Left ventricle myocardium inferior (tissue), 1 donor: ENCODE measurements around the gene LRTM2. TPM values are rescaled to one million over a fixed set of nuclear protein-coding genes. Genes with fewer than 3 reads are reported as not detected.

Source experiments
- DNase-seq: peaks from one replicate; pipeline ENCODE4 v3.0.0-alpha.2; 2020
- H3K27ac ChIP-seq: fragments of 200-600 bp; replicated peaks from 2 replicates; pipeline ENCODE4 v1.8.0; 2021
- H3K27me3 ChIP-seq: fragments of 200-600 bp; 2 replicates; pipeline ENCODE4 v1.8.0; 2021; ENCODE audit warnings: low read depth
- H3K36me3 ChIP-seq: fragments of 200-600 bp; 2 replicates; pipeline ENCODE4 v1.8.0; 2021
- H3K4me1 ChIP-seq: fragments of 200-600 bp; 2 replicates; pipeline ENCODE4 v1.8.0; 2021
- H3K4me3 ChIP-seq: fragments of 200-600 bp; 2 replicates; pipeline ENCODE4 v1.8.0; 2021; ENCODE audit warnings: mild to moderate bottlenecking, moderate library complexity
- H3K9me3 ChIP-seq: fragments of 200-600 bp; replicated peaks from 2 replicates; pipeline ENCODE4 v1.8.0; 2021
- CTCF ChIP-seq: fragments of 200-600 bp; IDR thresholded peaks from 2 replicates; pipeline ENCODE4 v1.8.0; 2021; ENCODE audit warnings: antibody characterized with exemption, mild to moderate bottlenecking, borderline replicate concordance
- intact Hi-C: fragments of 100-400 bp; cut with micrococcal nuclease; formaldehyde crosslinking; loops from one replicate; pipeline ENCODE4 v1.11.0; 2022
- total RNA-seq: library from RNA; stranded (reverse); fragmentation: NEBNext Ultra II Directional; extraction: Animal tissue kit (Norgen Biotek cat#: 25700); gene quantifications from one replicate; pipeline ENCODE4 v1.2.1, GENCODE V29; 2021
- donor health status: DM: no; HTN: yes; CAD: no; lungs with severe emphysema.

Gene LRTM2
- total RNA-seq, 1 donor from 2014 or later: not detected

- peak overlapping the region; percentile 89 for H3K27ac ChIP-seq
- no peaks in the 10 kb centered on the region for H3K36me3 ChIP-seq
- DNase-seq: peak; percentile 94
- intact Hi-C loops: loop anchor here (2.0 kb wide), 1 partner anchor 145 kb away; no protein-coding TSS in a partner anchor
- peaks cover 58% of the 10 kb centered on the region for H3K4me1 ChIP-seq
- H3K4me3 ChIP-seq: peak overlapping the region; percentile 80
- no peaks in the 10 kb centered on the region for H3K27me3 ChIP-seq
- peak; percentile 98 for TF ChIP-seq CTCF
- H3K9me3 ChIP-seq: no peaks in the 10 kb centered on the region
Observed at GRCh38 chr12:1795785-1796514, 24.4 kb upstream of the LRTM2 start.

DNA sequence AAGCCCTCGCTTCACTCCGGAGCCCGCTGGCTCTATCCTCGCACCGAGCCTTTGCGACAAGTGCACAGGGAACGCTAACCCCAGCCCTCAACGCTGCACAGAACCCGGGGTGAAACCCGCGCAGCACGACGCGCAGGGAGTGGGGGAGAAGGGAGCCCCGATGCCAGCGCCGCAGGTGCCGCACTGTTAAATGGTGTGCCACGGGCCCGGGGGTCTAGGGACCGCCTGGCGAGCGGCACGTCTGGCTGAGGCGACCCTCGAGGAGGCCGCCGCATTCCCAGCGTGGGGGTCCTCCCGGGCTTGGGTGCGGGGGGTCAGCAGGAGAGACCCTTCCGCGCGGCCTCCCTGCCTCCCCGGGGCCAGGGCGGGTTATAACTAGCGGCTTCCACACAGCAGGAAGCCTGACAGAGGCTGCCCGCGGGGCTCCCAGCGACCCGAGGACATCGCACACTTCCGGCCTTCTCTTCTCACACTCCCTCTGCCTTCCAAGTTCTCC lies 23.8 kb upstream of the LRTM2 start:
- Histone ChIP-seq H3K9me3 (no peaks in the 10 kb centered on the region), H3K4me1 (peaks cover 54% of the 10 kb centered on the region), H3K27me3 (no peaks in the 10 kb centered on the region), H3K36me3 (no peaks in the 10 kb centered on the region), H3K4me3 (peak overlapping the region; percentile 80), H3K27ac (peak overlapping the region; percentile 89)
- DNase-seq: no peak
- intact Hi-C loops: loop anchor here (2.0 kb wide), 1 partner anchor 144 kb away; no protein-coding TSS in a partner anchor
- TF ChIP-seq CTCF: no peak

DNA sequence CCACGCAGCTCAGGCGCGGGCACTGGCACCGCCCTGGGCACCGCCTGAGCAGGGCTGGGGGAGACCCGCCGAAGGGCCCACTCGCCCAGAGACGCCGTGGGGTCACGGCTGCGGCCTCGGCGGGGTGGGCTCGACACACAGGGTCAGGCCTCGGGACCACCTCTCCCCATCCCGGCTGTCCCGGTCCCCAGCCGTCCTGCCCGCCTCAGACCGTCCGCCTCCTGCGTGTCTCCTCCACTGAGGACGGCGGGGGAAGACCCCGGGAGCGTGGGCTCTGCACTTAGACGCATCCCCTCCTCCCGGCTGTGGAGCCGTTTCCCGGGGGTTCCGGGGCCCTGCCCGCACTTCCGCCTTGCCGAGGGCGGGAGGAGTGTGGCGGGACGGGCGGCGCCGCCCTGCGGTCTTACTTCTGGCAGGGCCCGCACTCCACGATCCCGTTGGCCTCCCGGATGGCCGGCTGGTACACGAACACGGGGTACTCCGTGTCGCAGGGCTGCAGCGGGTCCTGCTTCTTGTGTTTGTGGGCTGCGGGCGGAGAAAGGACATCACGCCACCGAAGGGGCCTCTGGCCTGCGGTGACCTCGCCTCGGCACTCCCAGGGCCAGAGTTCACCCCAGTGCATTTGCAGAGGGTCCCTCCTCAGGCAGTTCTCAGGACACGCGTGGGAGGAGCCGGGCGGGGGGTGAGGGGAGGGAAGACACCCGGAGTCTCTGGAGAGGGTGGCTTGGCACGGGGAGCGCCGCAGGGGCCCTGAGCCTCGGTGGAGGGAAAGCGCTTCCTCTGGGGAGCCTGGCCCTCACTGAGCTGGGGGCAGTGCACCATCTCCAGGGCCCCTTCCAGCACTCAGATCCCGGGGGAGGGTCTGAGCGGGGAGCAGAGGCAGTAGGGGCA lies 23.1 kb upstream of the LRTM2 start:
- intact Hi-C loops: loop anchor here (2.0 kb wide), 1 partner anchor 144 kb away; no protein-coding TSS in a partner anchor
- Histone ChIP-seq H3K36me3 (no peaks in the 10 kb centered on the region), H3K27ac (peak overlapping the region; percentile 89), H3K4me3 (peak overlapping the region; percentile 80), H3K9me3 (no peaks in the 10 kb centered on the region), H3K27me3 (no peaks in the 10 kb centered on the region), H3K4me1 (peaks cover 47% of the 10 kb centered on the region)
- no peak for TF ChIP-seq CTCF
- DNase-seq: peak; percentile 72

DNA sequence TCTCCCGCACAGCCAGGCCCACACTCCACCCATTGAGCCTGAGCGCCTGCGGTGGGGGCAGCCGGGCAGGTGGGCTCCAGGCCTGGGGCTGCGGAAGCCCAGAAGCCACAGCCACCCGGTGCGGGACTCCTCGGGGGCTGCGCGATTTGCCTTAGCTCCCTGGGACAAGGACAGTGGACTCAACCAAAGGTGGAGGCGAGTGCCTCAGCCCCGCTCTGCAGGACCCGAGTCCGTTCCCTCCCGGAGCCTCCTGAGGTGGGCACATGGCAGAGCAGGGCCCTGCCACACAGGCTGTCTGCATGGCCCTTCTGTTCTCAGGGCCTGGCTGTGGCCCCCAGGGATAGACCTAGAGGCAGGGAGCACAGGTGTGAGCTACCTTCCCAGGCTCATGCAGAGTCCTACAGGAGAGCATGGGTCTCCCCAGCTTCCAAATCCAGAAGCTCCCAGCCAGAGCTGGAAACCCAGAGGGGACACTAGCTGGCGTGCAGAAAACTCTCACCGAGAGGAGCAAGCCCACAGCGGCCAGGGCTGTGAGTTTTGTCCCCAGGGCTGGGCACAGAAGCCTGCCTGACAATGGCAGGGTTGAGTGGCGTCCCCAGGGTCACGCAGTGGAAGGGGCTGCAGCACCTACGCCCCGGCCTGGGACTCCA lies 22.2 kb upstream of the LRTM2 start:
- no peaks in the 10 kb centered on the region for H3K9me3 ChIP-seq
- no peak for TF ChIP-seq CTCF
- H3K4me3 ChIP-seq: peak overlapping the region; percentile 80
- no peaks in the 10 kb centered on the region for H3K27me3 ChIP-seq
- intact Hi-C loops: loop anchor here (2.0 kb wide), 1 partner anchor 143 kb away; no protein-coding TSS in a partner anchor
- DNase-seq: no peak
- peaks cover 46% of the 10 kb centered on the region for H3K4me1 ChIP-seq
- peak overlapping the region; percentile 89 for H3K27ac ChIP-seq
- H3K36me3 ChIP-seq: no peaks in the 10 kb centered on the region

DNA sequence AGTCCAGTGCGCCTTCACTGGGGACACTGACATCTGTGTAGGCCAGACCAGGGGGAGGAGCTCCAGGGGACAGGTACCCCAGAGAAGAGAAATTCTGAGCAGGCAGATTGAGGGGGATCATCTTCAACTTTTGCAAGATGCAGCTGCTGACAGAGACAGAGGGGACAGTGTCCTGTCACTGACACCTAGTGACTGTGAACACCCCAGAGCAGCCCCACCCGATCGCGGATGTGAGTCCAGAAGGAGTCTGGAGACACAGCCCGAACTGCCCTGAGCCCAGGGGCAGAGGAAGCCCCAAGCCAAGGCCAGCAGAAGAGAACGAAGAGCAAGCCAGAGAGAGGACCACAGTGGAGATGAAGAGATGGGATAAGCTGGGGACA lies 21.7 kb upstream of the LRTM2 start:
- H3K27ac ChIP-seq: no peak overlapping the region
- no peaks in the 10 kb centered on the region for H3K27me3 ChIP-seq
- intact Hi-C loops: no loop called here
- no peak for TF ChIP-seq CTCF
- peaks cover 47% of the 10 kb centered on the region for H3K4me1 ChIP-seq
- H3K36me3 ChIP-seq: no peaks in the 10 kb centered on the region
- H3K9me3 ChIP-seq: no peaks in the 10 kb centered on the region
- no peak for DNase-seq
- no peak overlapping the region for H3K4me3 ChIP-seq
